HEK293 (cell line): ENCODE data around the gene SGMS1.

Source experiments
- MYNN ChIP-seq: fragments of 450-650 bp; formaldehyde crosslinking; IDR thresholded peaks from 2 replicates; pipeline ENCODE4 v1.5.1; 2016; ENCODE audit warnings: missing biosample characterization, missing genetic modification characterization, borderline replicate concordance
- ZNF132 ChIP-seq: fragments of 450-650 bp; formaldehyde crosslinking; IDR thresholded peaks from 2 replicates; pipeline ENCODE4 v1.5.1; 2017; ENCODE audit warnings: missing biosample characterization, missing genetic modification characterization, borderline replicate concordance
- ZNF174 ChIP-seq: fragments of 450-650 bp; formaldehyde crosslinking; IDR thresholded peaks from 2 replicates; pipeline ENCODE4 v1.5.0; 2017; ENCODE audit warnings: missing biosample characterization, mild to moderate bottlenecking, missing genetic modification characterization
- ZNF274 ChIP-seq, 2 experiments: fragments of 200-500 bp in 1 of 2; fragments of 450-650 bp in 1 of 2; sonication (Bioruptor generic) in 1 of 2; formaldehyde crosslinking in 1 of 2; IDR thresholded peaks; 2 replicates each; pipeline versions ENCODE4 v1.5.1 to v1.6.1; 2014 to 2016; ENCODE audit warnings: borderline replicate concordance in 1 of 2, inconsistent platforms in 1 of 2, low read length in 1 of 2, missing biosample characterization in 1 of 2, missing genetic modification characterization in 1 of 2
- ZNF510 ChIP-seq: fragments of 450-650 bp; formaldehyde crosslinking; IDR thresholded peaks from 2 replicates; pipeline ENCODE4 v1.5.1; 2018; ENCODE audit warnings: mild to moderate bottlenecking, missing genetic modification characterization, missing biosample characterization; ENCODE audit not compliant: insufficient replicate concordance
- ZNF670 ChIP-seq: fragments of 450-650 bp; formaldehyde crosslinking; IDR thresholded peaks from 2 replicates; pipeline ENCODE4 v1.5.1; 2016; ENCODE audit warnings: missing biosample characterization, missing genetic modification characterization, low read depth
- ZNF768 ChIP-seq: fragments of 450-650 bp; formaldehyde crosslinking; IDR thresholded peaks from 2 replicates; pipeline ENCODE4 v1.5.1; 2018; ENCODE audit warnings: missing biosample characterization, mild to moderate bottlenecking, missing genetic modification characterization
- ZSCAN16 ChIP-seq: fragments of 450-650 bp; formaldehyde crosslinking; IDR thresholded peaks from 2 replicates; pipeline ENCODE4 v1.5.1; 2016; ENCODE audit warnings: missing biosample characterization, missing genetic modification characterization
- TF ChIP-seq, protein P1 (sequence below): fragments of 450-650 bp; formaldehyde crosslinking; IDR thresholded peaks from 2 replicates; pipeline ENCODE4 v1.5.1; 2016; ENCODE audit warnings: missing biosample characterization, missing genetic modification characterization
- TF ChIP-seq, protein P2 (sequence below): fragments of 450-650 bp; formaldehyde crosslinking; IDR thresholded peaks from 2 replicates; pipeline ENCODE4 v1.5.1; 2016; ENCODE audit warnings: missing biosample characterization, missing genetic modification characterization
- TF ChIP-seq, protein P3 (sequence below): fragments of 450-650 bp; formaldehyde crosslinking; IDR thresholded peaks from 2 replicates; pipeline ENCODE4 v1.5.1; 2016; ENCODE audit warnings: missing biosample characterization, missing genetic modification characterization
- TF ChIP-seq, protein P4 (sequence below): fragments of 450-650 bp; formaldehyde crosslinking; conservative IDR thresholded peaks from 2 replicates; pipeline ENCODE4 v1.5.1; 2016; ENCODE audit warnings: low read depth, missing biosample characterization, missing genetic modification characterization

DNA sequence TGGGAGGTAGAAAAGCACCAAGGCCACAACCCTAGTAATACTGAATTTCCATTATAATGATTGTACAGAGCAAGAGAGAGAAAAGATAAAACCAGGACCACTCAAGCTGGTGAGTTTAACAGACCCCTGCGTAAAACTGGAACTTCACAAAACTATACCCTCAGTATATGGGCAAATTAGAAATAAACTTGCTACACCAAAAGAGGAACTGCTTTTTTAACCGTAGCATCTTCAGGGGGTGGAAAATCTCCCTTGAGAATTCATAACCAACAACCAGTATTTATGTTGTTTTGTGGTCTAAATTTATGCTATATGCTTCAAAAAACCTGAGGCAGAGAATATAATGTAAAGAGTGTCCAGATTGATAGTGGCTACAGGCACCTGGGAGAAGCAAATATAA lies 171.2 kb downstream of the SGMS1 start:
- TF ChIP-seq ZNF768 (tag by site-specific recombination) (no peak), ZNF132 (tag by site-specific recombination) (no peak), ZNF670 (tag by site-specific recombination) (no peak), ZNF174 (no peak), ZNF510 (tag by site-specific recombination) (no peak), MYNN (tag by site-specific recombination) (no peak), ZSCAN16 (no peak), ZNF274 (IDR thresholded peaks at IDR 0.05; ENCODE audit: low read length) (no peak), ZNF274 (tag by site-specific recombination; IDR thresholded peaks at IDR 0.05; ENCODE audit: borderline replicate concordance) (no peak)
- TF ChIP-seq, protein P1, sequence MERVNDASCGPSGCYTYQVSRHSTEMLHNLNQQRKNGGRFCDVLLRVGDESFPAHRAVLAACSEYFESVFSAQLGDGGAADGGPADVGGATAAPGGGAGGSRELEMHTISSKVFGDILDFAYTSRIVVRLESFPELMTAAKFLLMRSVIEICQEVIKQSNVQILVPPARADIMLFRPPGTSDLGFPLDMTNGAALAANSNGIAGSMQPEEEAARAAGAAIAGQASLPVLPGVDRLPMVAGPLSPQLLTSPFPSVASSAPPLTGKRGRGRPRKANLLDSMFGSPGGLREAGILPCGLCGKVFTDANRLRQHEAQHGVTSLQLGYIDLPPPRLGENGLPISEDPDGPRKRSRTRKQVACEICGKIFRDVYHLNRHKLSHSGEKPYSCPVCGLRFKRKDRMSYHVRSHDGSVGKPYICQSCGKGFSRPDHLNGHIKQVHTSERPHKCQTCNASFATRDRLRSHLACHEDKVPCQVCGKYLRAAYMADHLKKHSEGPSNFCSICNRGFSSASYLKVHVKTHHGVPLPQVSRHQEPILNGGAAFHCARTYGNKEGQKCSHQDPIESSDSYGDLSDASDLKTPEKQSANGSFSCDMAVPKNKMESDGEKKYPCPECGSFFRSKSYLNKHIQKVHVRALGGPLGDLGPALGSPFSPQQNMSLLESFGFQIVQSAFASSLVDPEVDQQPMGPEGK: no peak
- TF ChIP-seq, protein P2, sequence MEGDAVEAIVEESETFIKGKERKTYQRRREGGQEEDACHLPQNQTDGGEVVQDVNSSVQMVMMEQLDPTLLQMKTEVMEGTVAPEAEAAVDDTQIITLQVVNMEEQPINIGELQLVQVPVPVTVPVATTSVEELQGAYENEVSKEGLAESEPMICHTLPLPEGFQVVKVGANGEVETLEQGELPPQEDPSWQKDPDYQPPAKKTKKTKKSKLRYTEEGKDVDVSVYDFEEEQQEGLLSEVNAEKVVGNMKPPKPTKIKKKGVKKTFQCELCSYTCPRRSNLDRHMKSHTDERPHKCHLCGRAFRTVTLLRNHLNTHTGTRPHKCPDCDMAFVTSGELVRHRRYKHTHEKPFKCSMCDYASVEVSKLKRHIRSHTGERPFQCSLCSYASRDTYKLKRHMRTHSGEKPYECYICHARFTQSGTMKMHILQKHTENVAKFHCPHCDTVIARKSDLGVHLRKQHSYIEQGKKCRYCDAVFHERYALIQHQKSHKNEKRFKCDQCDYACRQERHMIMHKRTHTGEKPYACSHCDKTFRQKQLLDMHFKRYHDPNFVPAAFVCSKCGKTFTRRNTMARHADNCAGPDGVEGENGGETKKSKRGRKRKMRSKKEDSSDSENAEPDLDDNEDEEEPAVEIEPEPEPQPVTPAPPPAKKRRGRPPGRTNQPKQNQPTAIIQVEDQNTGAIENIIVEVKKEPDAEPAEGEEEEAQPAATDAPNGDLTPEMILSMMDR (tag by site-specific recombination): no peak
- TF ChIP-seq, protein P3, sequence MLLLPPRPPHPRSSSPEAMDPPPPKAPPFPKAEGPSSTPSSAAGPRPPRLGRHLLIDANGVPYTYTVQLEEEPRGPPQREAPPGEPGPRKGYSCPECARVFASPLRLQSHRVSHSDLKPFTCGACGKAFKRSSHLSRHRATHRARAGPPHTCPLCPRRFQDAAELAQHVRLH (tag by site-specific recombination): no peak
- TF ChIP-seq, protein P4, sequence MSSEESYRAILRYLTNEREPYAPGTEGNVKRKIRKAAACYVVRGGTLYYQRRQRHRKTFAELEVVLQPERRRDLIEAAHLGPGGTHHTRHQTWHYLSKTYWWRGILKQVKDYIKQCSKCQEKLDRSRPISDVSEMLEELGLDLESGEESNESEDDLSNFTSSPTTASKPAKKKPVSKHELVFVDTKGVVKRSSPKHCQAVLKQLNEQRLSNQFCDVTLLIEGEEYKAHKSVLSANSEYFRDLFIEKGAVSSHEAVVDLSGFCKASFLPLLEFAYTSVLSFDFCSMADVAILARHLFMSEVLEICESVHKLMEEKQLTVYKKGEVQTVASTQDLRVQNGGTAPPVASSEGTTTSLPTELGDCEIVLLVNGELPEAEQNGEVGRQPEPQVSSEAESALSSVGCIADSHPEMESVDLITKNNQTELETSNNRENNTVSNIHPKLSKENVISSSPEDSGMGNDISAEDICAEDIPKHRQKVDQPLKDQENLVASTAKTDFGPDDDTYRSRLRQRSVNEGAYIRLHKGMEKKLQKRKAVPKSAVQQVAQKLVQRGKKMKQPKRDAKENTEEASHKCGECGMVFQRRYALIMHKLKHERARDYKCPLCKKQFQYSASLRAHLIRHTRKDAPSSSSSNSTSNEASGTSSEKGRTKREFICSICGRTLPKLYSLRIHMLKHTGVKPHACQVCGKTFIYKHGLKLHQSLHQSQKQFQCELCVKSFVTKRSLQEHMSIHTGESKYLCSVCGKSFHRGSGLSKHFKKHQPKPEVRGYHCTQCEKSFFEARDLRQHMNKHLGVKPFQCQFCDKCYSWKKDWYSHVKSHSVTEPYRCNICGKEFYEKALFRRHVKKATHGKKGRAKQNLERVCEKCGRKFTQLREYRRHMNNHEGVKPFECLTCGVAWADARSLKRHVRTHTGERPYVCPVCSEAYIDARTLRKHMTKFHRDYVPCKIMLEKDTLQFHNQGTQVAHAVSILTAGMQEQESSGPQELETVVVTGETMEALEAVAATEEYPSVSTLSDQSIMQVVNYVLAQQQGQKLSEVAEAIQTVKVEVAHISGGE: no peak
